Measurements from ENCODE around the gene BFAR.

GRCh38 chr16:14676633-14677032 lies 43.9 kb downstream of the BFAR start:
- no peak for TF ChIP-seq CTCF (IDR thresholded peaks at IDR 0.05; ENCODE audit: poor library complexity, severe bottlenecking)
- no peak for TF ChIP-seq RAD21 (conservative IDR thresholded peaks at IDR 0.05)

Data from neural cell (in vitro differentiated cells).